Measurements from ENCODE around the gene SLC12A3.
"Not testable (repeated sequence)": the region's sequence is repeated elsewhere in the genome, so short reads cannot be mapped to it uniquely, and the experiment has no call there.

SLC12A3 gene

DNA sequence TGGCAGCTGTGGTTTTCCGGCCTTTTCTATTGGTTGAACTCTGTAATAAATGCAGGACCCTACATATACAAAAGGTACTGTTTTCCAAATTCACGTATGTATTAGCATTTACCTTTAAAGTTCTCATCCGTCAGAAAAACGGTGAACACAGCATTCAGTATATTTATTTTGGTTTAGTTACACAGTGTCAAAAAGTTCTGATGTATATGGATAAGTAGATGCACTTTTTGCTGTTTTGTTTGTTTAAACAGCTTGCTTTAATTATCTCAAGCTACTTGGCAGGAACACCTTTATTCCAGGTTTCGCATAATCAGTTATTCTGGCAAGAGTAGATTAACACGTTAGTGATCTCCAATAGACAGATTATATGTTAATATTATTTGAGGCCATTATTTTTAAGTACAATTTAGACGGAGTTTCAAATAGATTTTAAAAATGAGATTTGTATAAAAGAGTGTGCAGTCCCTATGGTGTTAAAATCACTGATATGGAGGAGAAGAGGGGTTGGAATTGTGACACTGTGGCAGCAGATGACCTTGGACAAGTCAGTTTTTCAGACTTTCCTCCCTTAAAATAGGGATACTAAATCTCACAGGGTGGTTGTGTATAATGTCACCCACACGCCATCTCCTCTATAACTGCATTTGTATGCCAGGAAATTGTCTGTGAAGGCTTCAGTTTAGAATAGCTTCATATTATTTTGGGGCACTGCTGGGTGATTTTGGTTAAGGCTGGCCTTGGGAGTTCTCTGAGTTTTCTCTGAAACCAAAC, 69.0 kb downstream of the SLC12A3 start:
- TF ChIP-seq, protein P1, sequence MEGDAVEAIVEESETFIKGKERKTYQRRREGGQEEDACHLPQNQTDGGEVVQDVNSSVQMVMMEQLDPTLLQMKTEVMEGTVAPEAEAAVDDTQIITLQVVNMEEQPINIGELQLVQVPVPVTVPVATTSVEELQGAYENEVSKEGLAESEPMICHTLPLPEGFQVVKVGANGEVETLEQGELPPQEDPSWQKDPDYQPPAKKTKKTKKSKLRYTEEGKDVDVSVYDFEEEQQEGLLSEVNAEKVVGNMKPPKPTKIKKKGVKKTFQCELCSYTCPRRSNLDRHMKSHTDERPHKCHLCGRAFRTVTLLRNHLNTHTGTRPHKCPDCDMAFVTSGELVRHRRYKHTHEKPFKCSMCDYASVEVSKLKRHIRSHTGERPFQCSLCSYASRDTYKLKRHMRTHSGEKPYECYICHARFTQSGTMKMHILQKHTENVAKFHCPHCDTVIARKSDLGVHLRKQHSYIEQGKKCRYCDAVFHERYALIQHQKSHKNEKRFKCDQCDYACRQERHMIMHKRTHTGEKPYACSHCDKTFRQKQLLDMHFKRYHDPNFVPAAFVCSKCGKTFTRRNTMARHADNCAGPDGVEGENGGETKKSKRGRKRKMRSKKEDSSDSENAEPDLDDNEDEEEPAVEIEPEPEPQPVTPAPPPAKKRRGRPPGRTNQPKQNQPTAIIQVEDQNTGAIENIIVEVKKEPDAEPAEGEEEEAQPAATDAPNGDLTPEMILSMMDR (IDR thresholded peaks at IDR 0.05; ENCODE audit: control extremely low read depth, extremely low read depth, low read depth, missing control alignments), result no peak
- no peak for DNase-seq (ENCODE audit: extremely low spot score)
- CTCF ChIA-PET, result interaction anchor here (0.9 to 1.7 kb wide), 4 partner anchors 8 to 71 kb away, joined by 3 to 4 read pairs (median 3); partner anchors contain the start of gene CETP
- POLR2A ChIA-PET, result interaction anchor here (0.7 to 3.9 kb wide), 11 partner anchors 8 to 252 kb away, joined by 3 to 60 read pairs (median 4); partner anchors contain the start of gene RSPRY1

DNA sequence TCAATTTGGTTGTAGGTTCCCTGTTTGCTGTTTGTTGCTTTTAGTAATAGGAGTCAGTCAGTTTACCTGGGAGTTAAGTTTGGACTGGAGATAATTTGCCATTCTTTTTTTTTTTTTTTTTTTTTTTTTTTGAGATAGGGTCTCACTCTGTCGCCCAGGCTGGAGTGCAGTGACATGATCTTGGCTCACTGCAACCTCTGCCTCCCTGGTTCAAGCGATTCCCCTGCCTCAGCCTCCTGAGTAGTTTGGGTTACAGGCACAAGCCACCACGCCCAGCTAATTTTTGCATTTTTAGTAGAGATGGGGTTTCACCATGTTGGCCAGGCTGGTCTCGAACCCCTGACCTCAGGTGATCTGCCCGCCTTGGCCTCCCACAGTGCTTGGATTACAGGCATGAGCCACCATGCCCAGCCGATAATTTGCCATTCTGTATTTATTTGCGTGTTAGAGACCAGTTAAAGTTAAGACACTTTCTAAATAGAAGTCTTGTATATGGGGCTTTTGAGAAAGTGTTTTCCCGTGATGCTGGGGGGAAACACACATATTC, 69.7 kb downstream of the SLC12A3 start:
- CTCF ChIA-PET, result interaction anchor here (1.7 kb wide), 1 partner anchor 33 kb away, joined by 3 read pairs; no protein-coding TSS in a partner anchor
- POLR2A ChIA-PET, result interaction anchor here (0.7 to 3.9 kb wide), 6 partner anchors 10 to 251 kb away, joined by 3 to 60 read pairs (median 7); partner anchors contain the start of gene RSPRY1
- not testable (repeated sequence) for DNase-seq (ENCODE audit: extremely low spot score)

DNA sequence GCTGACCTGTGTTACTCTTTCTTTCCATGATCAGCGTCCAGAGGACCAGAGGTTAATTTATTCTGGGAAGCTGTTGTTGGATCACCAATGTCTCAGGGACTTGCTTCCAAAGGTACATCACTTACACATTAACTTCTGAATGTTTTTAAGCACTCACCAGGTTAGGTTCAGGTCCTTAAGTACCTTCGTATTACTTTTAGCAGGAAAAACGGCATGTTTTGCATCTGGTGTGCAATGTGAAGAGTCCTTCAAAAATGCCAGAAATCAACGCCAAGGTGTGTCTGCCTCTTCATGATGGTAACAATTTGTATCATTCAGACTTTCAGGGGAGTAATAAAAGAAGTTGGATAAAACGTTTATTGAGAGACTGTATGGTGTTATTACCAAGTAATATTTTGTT, 70.2 kb downstream of the SLC12A3 start:
- POLR2A ChIA-PET, result interaction anchor here (1.3 to 2.3 kb wide), 2 partner anchors 10 to 11 kb away, joined by 3 to 10 read pairs; no protein-coding TSS in a partner anchor
- CTCF ChIA-PET, result no interaction called here
- no peak for DNase-seq (ENCODE audit: extremely low spot score)
- TF ChIP-seq, protein P1 (IDR thresholded peaks at IDR 0.05; ENCODE audit: control extremely low read depth, extremely low read depth, low read depth, missing control alignments), result no peak

DNA sequence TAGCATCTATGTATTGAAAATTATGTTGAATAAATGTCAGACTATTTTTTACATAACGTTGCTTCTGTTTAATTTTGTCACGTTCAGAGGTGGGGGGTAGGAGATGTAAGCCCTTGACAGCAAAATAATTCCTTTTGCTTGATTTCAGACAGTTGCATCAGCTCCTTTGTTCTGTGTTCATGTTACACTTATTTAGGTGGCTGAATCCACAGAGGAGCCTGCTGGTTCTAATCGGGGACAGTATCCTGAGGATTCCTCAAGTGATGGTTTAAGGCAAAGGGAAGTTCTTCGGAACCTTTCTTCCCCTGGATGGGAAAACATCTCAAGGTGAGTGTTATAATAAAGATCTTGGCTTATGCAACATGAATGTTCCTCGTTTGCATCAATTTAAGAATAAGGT, 71.5 kb downstream of the SLC12A3 start:
- TF ChIP-seq, protein P1 (IDR thresholded peaks at IDR 0.05; ENCODE audit: control extremely low read depth, extremely low read depth, low read depth, missing control alignments), result no peak
- no peak for DNase-seq (ENCODE audit: extremely low spot score)
- CTCF ChIA-PET, result interaction anchor here (0.7 to 2.6 kb wide), 6 partner anchors 10 to 109 kb away, joined by 3 to 7 read pairs (median 6); no protein-coding TSS in a partner anchor
- POLR2A ChIA-PET, result interaction anchor here (0.8 to 3.4 kb wide), 3 partner anchors 9 to 11 kb away, joined by 5 to 13 read pairs (median 10); no protein-coding TSS in a partner anchor

DNA sequence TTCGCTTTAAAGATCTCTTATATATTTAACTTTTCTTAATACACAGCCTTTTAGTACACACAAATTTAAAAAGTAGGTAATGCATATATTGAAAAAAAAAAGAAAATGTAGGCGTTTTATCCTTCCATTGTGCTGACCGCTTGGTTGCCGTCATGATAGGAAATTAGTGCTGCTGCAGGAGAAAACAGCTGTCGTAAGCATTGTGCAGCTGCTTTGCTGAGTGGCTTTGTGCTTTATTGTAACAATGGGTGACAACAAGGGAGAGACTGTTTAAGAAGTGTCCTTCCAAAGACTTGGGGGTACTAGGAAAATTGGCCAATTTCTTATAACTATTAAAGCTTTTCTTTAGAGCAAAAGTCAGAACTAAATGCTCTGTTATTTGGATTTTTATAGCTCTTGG, 71.9 kb downstream of the SLC12A3 start:
- ChIA-PET CTCF (interaction anchor here (0.7 to 2.6 kb wide), 6 partner anchors 9 to 109 kb away, joined by 3 to 7 read pairs (median 6); no protein-coding TSS in a partner anchor), POLR2A (interaction anchor here (0.8 to 3.4 kb wide), 3 partner anchors 9 to 11 kb away, joined by 5 to 13 read pairs (median 10); no protein-coding TSS in a partner anchor)
- no peak for DNase-seq (ENCODE audit: extremely low spot score)
- TF ChIP-seq, protein P1 (IDR thresholded peaks at IDR 0.05; ENCODE audit: control extremely low read depth, extremely low read depth, low read depth, missing control alignments), result no peak

DNA sequence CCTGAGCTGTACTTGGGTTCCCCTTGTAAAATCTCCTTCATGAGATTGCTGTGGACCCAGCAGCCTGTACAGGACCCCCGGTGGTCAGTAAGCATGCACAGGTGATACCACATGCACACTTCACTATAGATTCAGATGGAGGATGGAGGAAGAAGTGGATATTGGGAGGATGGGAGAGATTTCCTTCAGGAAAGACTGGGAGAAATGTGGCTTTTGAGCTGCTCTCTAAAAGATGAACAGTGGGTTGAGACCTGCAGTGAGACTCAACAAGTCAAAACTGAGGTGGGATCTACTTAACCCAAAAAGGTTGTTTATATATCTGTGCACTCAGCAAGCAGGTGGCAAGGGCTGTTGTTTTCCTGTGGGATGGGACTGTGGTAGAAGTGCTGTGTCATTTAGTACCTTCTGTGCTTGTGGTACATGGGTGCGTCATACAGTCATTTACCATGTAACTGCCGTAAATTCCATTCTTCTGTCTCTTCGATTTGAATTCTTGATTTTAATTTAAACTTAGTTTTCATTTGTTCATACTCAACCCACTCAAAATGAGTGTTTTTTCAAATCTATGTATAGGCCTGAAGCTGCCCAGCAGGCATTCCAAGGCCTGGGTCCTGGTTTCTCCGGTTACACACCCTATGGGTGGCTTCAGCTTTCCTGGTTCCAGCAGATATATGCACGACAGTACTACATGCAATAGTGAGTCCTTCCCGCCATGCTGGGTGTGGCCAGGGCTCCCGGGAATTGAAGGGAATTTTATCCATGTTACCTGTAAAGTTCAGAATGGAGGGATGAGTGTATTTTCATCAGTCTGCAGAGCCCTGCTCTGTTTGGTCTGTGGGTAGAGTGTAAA, 73.9 kb downstream of the SLC12A3 start:
- CTCF ChIA-PET, result interaction anchor here (1.2 to 1.9 kb wide), 2 partner anchors 25 to 71 kb away, joined by 5 read pairs; no protein-coding TSS in a partner anchor
- POLR2A ChIA-PET, result interaction anchor here (0.7 to 3.4 kb wide), 4 partner anchors 9 to 21 kb away, joined by 4 to 13 read pairs (median 6); no protein-coding TSS in a partner anchor
- no peak for DNase-seq (ENCODE audit: extremely low spot score)
- TF ChIP-seq, protein P1 (IDR thresholded peaks at IDR 0.05; ENCODE audit: control extremely low read depth, extremely low read depth, low read depth, missing control alignments), result no peak
